22Rv1 (cell line): ENCODE results near the gene MUC6.

Experiments
- ZFX ChIP-seq: fragments of 450-650 bp; IDR thresholded peaks from 2 replicates; pipeline ENCODE4 v1.6.1; 2017; ENCODE audit warnings: antibody characterized with exemption, borderline replicate concordance
- TF ChIP-seq, protein P1 (sequence below): fragments of 450-650 bp; IDR thresholded peaks from 2 replicates; pipeline ENCODE4 v1.5.1; 2017; ENCODE audit warnings: mild to moderate bottlenecking

GRCh38 chr11:1075341-1075911 lies 38.9 kb upstream of the MUC6 start:
- TF ChIP-seq, protein P1, sequence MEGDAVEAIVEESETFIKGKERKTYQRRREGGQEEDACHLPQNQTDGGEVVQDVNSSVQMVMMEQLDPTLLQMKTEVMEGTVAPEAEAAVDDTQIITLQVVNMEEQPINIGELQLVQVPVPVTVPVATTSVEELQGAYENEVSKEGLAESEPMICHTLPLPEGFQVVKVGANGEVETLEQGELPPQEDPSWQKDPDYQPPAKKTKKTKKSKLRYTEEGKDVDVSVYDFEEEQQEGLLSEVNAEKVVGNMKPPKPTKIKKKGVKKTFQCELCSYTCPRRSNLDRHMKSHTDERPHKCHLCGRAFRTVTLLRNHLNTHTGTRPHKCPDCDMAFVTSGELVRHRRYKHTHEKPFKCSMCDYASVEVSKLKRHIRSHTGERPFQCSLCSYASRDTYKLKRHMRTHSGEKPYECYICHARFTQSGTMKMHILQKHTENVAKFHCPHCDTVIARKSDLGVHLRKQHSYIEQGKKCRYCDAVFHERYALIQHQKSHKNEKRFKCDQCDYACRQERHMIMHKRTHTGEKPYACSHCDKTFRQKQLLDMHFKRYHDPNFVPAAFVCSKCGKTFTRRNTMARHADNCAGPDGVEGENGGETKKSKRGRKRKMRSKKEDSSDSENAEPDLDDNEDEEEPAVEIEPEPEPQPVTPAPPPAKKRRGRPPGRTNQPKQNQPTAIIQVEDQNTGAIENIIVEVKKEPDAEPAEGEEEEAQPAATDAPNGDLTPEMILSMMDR = no peak
- no peak for TF ChIP-seq ZFX
